IPS-20b (cell line): ENCODE data around the gene ADARB2.

ENCODE experiments used
- H3K27ac ChIP-seq: one replicate; pipeline ENCODE4 v1.5.1; 2013; ENCODE audit warnings: low read length
- H3K27me3 ChIP-seq: 2 replicates; pipeline ENCODE4 v1.6.1; 2013; ENCODE audit warnings: mild to moderate bottlenecking, low read length, inconsistent platforms; ENCODE audit not compliant: insufficient read depth
- H3K36me3 ChIP-seq: 2 replicates; pipeline ENCODE4 v1.6.1; 2013; ENCODE audit warnings: low read depth, mild to moderate bottlenecking, inconsistent platforms, low read length, moderate library complexity; ENCODE audit not compliant: insufficient read depth
- H3K4me1 ChIP-seq: 2 replicates; pipeline ENCODE4 v1.6.1; 2013; ENCODE audit warnings: mild to moderate bottlenecking, control low read depth, inconsistent platforms, low read length, moderate library complexity; ENCODE audit not compliant: insufficient read depth
- H3K4me3 ChIP-seq: 2 replicates; pipeline ENCODE4 v1.5.1; 2013; ENCODE audit warnings: mild to moderate bottlenecking, low read length, inconsistent platforms
- H3K9ac ChIP-seq: 2 replicates; pipeline ENCODE4 v1.6.1; 2013; ENCODE audit warnings: low read depth, mild to moderate bottlenecking, inconsistent platforms, low read length, moderate library complexity
- H3K9me3 ChIP-seq: 2 replicates; pipeline ENCODE4 v1.6.1; 2013; ENCODE audit warnings: mild to moderate bottlenecking, low read depth, low read length, inconsistent platforms; ENCODE audit not compliant: insufficient read depth

Gene ADARB2

DNA sequence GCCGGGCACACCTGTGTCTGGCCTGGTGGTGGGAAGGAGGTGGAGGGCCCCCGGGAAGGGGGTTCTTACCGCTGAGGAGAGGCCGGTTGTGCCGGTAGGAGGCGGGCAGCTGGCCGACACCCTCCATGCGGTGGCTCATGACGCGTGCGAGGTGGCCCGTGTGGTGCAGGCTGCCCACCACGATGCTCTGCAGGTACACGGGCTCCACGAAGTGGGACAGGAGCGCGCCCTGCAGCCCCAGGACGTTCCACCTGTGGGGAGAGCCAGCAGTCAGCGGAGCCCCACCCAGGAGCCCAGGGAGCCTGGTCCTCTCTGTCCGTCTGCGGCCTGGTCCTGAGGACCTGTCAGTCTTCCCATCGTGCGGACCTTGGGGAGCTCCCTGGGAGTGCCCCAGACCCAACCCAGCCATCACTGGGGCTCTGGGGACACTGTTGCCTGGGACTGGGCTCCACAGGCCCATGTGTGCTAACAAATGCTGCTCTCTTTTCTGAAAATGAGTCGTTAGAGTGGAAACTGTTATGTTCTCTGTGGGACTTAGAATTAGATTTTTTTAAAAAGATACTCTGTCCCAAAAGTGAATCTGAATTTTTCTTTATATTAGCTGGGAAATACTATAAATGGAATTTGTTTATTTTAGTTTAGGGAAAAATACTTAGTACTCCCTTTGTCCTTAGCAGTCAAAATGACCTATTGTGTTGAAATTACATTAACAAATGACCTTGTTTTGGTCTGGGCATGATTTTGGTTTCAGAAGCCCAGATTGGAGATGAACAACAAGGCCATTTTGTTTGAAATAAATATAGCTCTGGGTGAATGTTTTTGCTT, 537.2 kb downstream of the ADARB2 start:
- peaks cover 12% of the 10 kb centered on the region; the same call in 1 of the 2 replicates for H3K4me1 ChIP-seq
- H3K9me3 ChIP-seq, result no peaks in the 10 kb centered on the region
- H3K36me3 ChIP-seq, result no peaks in the 10 kb centered on the region
- H3K27me3 ChIP-seq, result no peaks in the 10 kb centered on the region
- H3K9ac ChIP-seq, result no peak overlapping the region
- H3K27ac ChIP-seq, result no peak overlapping the region
- no peak overlapping the region for H3K4me3 ChIP-seq

DNA sequence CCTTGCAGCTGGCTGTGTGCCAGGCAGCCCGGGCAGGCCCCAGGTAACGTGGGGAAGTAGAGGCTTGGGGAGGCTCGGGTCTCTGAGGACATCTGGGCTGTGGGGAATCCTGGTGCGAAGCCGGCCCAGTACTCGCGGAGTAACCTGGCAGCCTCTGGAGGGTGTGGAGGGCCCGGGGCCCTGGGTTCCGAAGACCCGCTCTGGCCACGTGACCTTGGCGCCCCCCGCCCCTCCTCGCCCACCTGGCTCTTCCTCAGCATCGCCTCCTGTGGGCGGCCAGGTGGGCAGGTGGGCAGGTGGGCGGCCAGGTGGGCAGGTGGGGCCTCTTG, 538.0 kb downstream of the ADARB2 start:
- Histone ChIP-seq H3K4me1 (peaks cover 12% of the 10 kb centered on the region; the same call in 1 of the 2 replicates), H3K27ac (no peak overlapping the region), H3K9ac (no peak overlapping the region), H3K27me3 (no peaks in the 10 kb centered on the region), H3K4me3 (no peak overlapping the region), H3K9me3 (no peaks in the 10 kb centered on the region), H3K36me3 (no peaks in the 10 kb centered on the region)

DNA sequence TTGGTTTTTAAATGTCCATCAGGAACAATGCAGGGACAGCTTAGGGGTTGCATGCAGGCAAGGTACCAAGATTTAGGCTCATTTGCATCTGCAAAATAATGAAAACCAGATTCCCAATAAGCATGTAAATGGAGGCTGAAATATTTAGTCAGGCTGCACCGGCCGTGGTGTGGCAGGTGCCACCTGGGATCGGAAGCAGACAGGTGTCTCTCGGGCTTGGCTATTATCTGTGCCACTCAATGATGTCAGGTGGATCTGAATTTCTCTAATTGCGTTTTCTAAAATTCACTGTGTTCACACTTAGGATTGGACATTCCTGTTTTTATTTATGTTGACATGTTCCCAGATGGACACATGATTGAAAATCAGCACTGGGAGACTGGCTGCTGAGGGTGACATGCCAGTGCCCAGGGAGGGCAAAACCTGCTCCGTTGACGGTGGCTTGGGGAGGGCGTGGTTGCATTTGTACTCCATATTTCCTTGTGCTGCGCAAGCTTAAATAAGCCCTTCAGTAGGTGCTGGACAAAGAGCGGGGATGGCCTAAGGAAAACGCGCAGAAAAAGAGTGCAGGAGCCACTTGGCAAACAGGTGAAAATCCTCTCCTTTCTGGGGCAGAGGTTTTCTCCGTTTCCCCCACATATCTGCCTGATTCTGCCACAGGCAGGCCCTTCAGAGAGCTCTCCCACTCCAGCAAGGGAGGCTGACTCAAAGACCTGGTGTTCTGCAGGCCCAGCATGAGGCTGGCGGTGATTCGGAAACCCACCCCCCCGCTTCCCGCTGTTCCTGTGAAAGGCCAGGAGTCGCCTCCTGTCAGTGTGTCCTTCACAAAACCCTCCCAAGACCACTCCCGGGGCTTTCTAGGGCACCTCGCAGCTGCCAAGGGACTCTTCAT, 538.6 kb downstream of the ADARB2 start:
- H3K36me3 ChIP-seq, result no peaks in the 10 kb centered on the region
- peaks cover 15% of the 10 kb centered on the region; the same call in 1 of the 2 replicates for H3K4me1 ChIP-seq
- H3K9ac ChIP-seq, result no peak overlapping the region
- H3K27me3 ChIP-seq, result no peaks in the 10 kb centered on the region
- 0 out of 2 replicates have a peak overlapping the region, but pooled peaks have one; percentile 13 for H3K4me3 ChIP-seq
- no peaks in the 10 kb centered on the region for H3K9me3 ChIP-seq
- no peak overlapping the region for H3K27ac ChIP-seq

DNA sequence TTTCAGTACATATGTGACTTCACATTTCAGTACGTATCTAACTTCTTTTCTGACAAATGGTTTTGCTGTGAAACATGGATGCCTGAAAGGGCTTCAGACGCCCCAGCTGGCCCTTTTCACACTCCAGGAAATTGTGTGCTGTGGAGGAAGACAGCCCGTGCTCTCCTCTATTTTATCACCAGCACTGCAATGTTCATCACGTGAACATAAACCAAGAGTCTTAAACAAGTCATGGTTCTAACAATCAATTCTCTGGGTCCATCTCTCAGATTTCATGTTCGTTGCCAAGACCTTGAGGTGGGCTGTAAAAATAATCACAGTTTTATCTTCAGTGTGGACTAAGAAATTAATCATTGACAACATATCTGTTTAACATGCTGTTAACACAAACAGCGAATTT, 539.9 kb downstream of the ADARB2 start:
- Histone ChIP-seq H3K27me3 (no peaks in the 10 kb centered on the region), H3K4me1 (peaks cover 15% of the 10 kb centered on the region; the same call in 1 of the 2 replicates), H3K27ac (no peak overlapping the region), H3K36me3 (no peaks in the 10 kb centered on the region), H3K4me3 (no peak overlapping the region), H3K9ac (no peak overlapping the region), H3K9me3 (no peaks in the 10 kb centered on the region)

DNA sequence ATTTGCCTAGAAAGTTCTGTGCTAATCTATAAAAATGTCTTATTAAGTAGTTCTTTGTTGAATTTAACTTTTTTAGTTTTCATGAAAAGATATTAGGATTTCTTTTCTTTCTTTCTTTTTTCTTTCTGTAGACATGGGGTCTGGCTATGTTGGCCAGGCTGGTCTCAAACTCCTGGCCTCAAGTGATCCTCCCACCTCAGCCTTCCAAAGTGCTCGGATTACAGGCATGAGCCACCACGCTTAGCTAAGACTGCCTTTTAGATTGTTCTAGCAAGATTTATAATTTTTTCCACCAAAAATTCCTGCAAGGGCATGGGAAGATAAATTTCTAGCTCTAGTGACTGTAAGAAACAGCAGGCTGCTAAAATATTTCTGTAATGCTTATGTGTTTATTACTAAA, 540.7 kb downstream of the ADARB2 start:
- Histone ChIP-seq H3K4me3 (no peak overlapping the region), H3K27ac (no peak overlapping the region), H3K4me1 (peaks cover 15% of the 10 kb centered on the region; the same call in 1 of the 2 replicates), H3K9me3 (no peaks in the 10 kb centered on the region), H3K9ac (no peak overlapping the region), H3K27me3 (no peaks in the 10 kb centered on the region), H3K36me3 (no peaks in the 10 kb centered on the region)

DNA sequence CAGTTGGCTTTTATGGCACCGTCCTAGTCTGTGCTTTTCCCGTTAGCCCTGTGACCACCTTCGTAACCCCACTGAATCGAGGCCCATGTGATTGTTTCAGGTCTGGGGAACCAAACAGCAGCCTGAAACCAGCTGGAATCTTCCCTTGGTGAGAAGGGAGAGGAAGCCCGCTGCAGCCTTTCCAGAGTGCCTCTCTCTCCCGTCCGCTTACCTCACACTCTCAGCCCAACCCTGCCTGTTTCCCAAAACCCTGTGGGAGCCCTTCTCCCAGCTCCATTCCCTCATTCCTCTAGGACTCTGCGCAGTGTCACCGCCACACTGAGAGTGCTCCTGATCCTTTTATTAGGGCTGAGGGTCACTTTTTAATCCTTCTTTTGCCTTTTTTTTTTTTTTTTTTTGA, 541.5 kb downstream of the ADARB2 start:
- H3K4me1 ChIP-seq, result peaks cover 14% of the 10 kb centered on the region; the same call in 1 of the 2 replicates
- H3K4me3 ChIP-seq, result no peak overlapping the region
- H3K36me3 ChIP-seq, result no peaks in the 10 kb centered on the region
- H3K9me3 ChIP-seq, result no peaks in the 10 kb centered on the region
- H3K27ac ChIP-seq, result no peak overlapping the region
- no peaks in the 10 kb centered on the region for H3K27me3 ChIP-seq
- no peak overlapping the region for H3K9ac ChIP-seq

DNA sequence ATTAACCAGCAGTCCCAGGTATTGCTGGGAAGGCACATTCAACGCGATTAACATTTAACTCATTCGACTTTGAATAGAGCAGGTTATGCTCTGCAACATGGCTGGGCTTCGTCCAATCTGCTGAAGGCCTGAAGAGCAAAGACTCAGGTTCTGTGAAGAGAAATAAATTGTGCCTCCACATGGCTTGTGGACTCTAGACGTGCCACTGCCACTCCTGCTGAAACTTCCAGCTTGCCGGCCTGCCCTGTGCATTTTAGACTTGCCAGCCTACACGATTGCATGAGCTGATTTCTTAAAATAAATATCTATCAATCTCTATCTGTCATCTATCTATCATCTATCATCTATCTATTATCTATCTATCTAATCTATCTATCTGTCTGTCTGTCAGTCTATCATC, 543.2 kb downstream of the ADARB2 start:
- no peaks in the 10 kb centered on the region for H3K36me3 ChIP-seq
- H3K27me3 ChIP-seq, result no peaks in the 10 kb centered on the region
- H3K4me3 ChIP-seq, result no peak overlapping the region
- no peak overlapping the region for H3K9ac ChIP-seq
- no peak overlapping the region for H3K27ac ChIP-seq
- H3K9me3 ChIP-seq, result no peaks in the 10 kb centered on the region
- peaks cover 10% of the 10 kb centered on the region; the same call in 1 of the 2 replicates for H3K4me1 ChIP-seq

DNA sequence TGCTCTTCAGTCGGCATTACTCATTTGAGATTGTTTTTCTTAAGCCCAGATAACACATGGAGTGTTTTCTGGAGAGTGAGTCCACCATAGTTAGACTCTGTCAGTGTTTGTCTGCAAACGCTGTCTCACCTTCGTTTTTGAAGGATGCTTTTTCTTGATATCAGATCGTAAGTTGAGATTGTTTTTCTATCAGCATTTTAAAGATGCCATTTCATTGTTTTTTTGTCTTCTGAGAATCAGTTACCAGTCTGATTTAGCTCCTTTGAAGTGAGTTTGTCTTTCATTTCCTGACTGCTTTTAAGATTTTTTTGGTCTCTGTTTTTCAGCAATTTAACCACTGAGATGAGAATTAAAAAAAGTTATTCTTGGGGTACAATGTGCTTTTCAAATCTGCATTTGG, 543.8 kb downstream of the ADARB2 start:
- no peaks in the 10 kb centered on the region for H3K9me3 ChIP-seq
- H3K4me1 ChIP-seq, result peaks cover 5% of the 10 kb centered on the region; the same call in 1 of the 2 replicates
- H3K27ac ChIP-seq, result no peak overlapping the region
- no peaks in the 10 kb centered on the region for H3K27me3 ChIP-seq
- no peaks in the 10 kb centered on the region for H3K36me3 ChIP-seq
- H3K9ac ChIP-seq, result no peak overlapping the region
- H3K4me3 ChIP-seq, result no peak overlapping the region

DNA sequence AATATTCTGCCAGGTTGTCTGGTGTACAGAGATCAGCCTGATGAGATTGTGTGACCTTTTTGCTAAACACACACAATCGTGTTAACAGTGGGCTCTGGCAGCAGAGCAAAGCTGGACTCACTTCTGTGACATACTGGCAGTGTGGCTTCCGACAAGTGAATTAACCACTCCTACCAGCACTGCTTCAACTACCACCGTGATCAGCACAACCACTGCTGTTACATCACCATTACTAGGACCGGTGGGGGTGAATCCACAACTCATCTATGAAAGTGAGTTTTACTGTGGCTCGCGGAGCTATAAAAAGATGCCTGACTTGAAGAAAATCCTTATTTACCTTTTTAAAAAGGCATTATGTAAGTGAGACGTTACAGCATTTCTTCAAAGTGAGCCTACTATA, 545.6 kb downstream of the ADARB2 start:
- H3K4me3 ChIP-seq, result no peak overlapping the region
- H3K9me3 ChIP-seq, result no peaks in the 10 kb centered on the region
- peaks cover 3% of the 10 kb centered on the region; the same call in 1 of the 2 replicates for H3K4me1 ChIP-seq
- H3K9ac ChIP-seq, result no peak overlapping the region
- H3K27ac ChIP-seq, result no peak overlapping the region
- H3K36me3 ChIP-seq, result no peaks in the 10 kb centered on the region
- H3K27me3 ChIP-seq, result no peaks in the 10 kb centered on the region

DNA sequence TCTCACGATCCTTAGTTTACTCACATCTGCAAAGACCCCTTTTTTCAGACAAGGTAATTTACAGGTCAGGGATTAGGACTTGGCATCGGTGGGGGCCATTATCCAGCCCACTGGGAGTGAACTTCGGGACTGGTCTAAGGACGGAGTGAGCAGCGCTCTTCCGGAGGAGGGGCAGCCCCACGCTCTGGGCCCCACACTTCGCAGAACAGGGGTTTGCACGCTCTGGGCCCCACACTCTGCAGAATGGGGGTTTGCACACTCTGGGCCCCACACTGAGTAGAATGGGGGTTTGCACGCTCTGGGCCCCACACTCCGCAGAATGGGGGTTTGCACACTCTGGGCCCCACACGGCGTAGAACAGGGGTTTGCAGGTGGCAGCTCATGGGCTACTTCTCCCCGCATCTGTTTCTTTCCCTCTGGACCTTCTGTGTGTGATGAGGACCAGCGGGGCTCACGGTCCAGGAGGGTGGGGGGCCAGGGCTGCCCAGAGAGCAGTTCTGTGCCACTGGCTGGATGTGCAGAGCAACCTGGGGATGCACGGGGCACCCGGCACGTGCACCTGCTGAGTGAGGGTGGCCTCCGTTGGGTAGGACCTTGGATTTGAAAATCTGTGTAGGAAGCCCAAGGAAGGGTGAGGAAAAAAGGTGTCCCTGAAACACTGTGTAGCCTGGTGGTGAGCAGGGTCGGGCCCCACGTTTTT, 546.4 kb downstream of the ADARB2 start:
- no peak overlapping the region for H3K4me3 ChIP-seq
- H3K27ac ChIP-seq, result no peak overlapping the region
- peaks cover 3% of the 10 kb centered on the region; the same call in 1 of the 2 replicates for H3K4me1 ChIP-seq
- H3K27me3 ChIP-seq, result no peaks in the 10 kb centered on the region
- H3K36me3 ChIP-seq, result no peaks in the 10 kb centered on the region
- no peak overlapping the region for H3K9ac ChIP-seq
- H3K9me3 ChIP-seq, result no peaks in the 10 kb centered on the region

DNA sequence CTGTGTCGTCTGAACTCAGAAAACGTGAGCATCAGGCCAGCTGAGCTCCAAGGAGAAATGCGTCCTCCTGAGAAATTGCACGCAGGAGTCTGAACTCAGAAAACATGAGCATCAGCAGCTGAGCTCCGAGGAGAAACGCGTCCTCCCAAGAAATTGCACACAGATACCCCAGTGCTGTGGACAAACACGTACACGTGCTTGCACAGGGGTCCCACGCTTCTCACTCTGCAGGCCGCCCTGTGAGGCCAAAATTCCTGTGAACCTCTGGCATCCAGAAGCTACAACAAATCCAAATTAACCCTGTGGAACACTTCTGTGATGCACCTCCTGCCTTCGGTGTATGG, 547.3 kb downstream of the ADARB2 start:
- Histone ChIP-seq H3K9ac (no peak overlapping the region), H3K4me1 (peaks cover 3% of the 10 kb centered on the region; the same call in 1 of the 2 replicates), H3K27me3 (no peaks in the 10 kb centered on the region), H3K9me3 (no peaks in the 10 kb centered on the region), H3K4me3 (no peak overlapping the region), H3K36me3 (no peaks in the 10 kb centered on the region), H3K27ac (no peak overlapping the region)
